ENCODE measurements around the gene TRIM16.
"Not testable (repeated sequence)": the region's sequence is repeated elsewhere in the genome, so short reads cannot be mapped to it uniquely, and the experiment has no call there.

TRIM16 gene

GRCh38 chr17:15683824-15684478, at the start of gene TRIM16:
TRIM16 (minus strand) TSS chr17:15684311; CDS start chr17:15651609, 32,702 bp downstream.
- DNase-seq (ENCODE audit: low read depth): peak; percentile 9

- not testable (repeated sequence) for DNase-seq (ENCODE audit: low read depth)
Measured at GRCh38 chr17:15733174-15733789, 49.2 kb upstream of the TRIM16 start.

- not testable (repeated sequence) for DNase-seq (ENCODE audit: low read depth)
Measured at GRCh38 chr17:15731900-15732299, 47.8 kb upstream of the TRIM16 start, which contains the start of gene TBC1D26. TBC1D26 (plus strand) TSS chr17:15732283; CDS start chr17:15735349, 3,066 bp downstream.

GRCh38 chr17:15730535-15730934, 46.4 kb upstream of the TRIM16 start:
- DNase-seq (ENCODE audit: low read depth): not testable (repeated sequence)

GRCh38 chr17:15716601-15717563, 32.8 kb upstream of the TRIM16 start:
- not testable (repeated sequence) for DNase-seq (ENCODE audit: low read depth)

GRCh38 chr17:15708879-15709278, 24.8 kb upstream of the TRIM16 start:
- not testable (repeated sequence) for DNase-seq (ENCODE audit: low read depth)

GRCh38 chr17:15704813-15705212, 20.7 kb upstream of the TRIM16 start:
- not testable (repeated sequence) for DNase-seq (ENCODE audit: low read depth)

- DNase-seq (ENCODE audit: low read depth): not testable (repeated sequence)
Measured at GRCh38 chr17:15704239-15704638, 20.1 kb upstream of the TRIM16 start.

GRCh38 chr17:15699937-15700336, 15.8 kb upstream of the TRIM16 start:
- not testable (repeated sequence) for DNase-seq (ENCODE audit: low read depth)

GRCh38 chr17:15699413-15699924, 15.4 kb upstream of the TRIM16 start, which contains the start of gene ZNF286A:
ZNF286A (plus strand) TSS chr17:15699752; CDS start chr17:15700330, 578 bp downstream.
- peak; percentile 98 for DNase-seq (ENCODE audit: low read depth)

GRCh38 chr17:15698967-15699366, 14.9 kb upstream of the TRIM16 start:
- DNase-seq (ENCODE audit: low read depth): not testable (repeated sequence)

- not testable (repeated sequence) for DNase-seq (ENCODE audit: low read depth)
Measured at GRCh38 chr17:15687494-15687893, 3.4 kb upstream of the TRIM16 start.

GRCh38 chr17:15683135-15683534, 976 bp downstream of the TRIM16 start:
- not testable (repeated sequence) for DNase-seq (ENCODE audit: low read depth)

GRCh38 chr17:15675991-15676390, 8.1 kb downstream of the TRIM16 start:
- DNase-seq (ENCODE audit: low read depth): not testable (repeated sequence)

- not testable (repeated sequence) for DNase-seq (ENCODE audit: low read depth)
Measured at GRCh38 chr17:15674640-15675039, 9.5 kb downstream of the TRIM16 start.

GRCh38 chr17:15669526-15669925, 14.6 kb downstream of the TRIM16 start:
- DNase-seq (ENCODE audit: low read depth): not testable (repeated sequence)

GRCh38 chr17:15663691-15664090, 20.4 kb downstream of the TRIM16 start:
- DNase-seq (ENCODE audit: low read depth): no peak

- no peak for DNase-seq (ENCODE audit: low read depth)
Measured at GRCh38 chr17:15663176-15663575, 20.9 kb downstream of the TRIM16 start.

GRCh38 chr17:15662681-15663080, 21.4 kb downstream of the TRIM16 start:
- DNase-seq (ENCODE audit: low read depth): no peak

GRCh38 chr17:15660077-15660476, 24.0 kb downstream of the TRIM16 start:
- no peak for DNase-seq (ENCODE audit: low read depth)

GRCh38 chr17:15659663-15660062, 24.4 kb downstream of the TRIM16 start:
- no peak for DNase-seq (ENCODE audit: low read depth)

GRCh38 chr17:15659236-15659635, 24.9 kb downstream of the TRIM16 start:
- DNase-seq (ENCODE audit: low read depth): no peak

Measured in fibroblast of the conjunctiva (primary cell).